ENCODE data around the gene ATP5F1D. TPM values are rescaled to one million over a fixed set of nuclear protein-coding genes. Genes with fewer than 3 reads are reported as not detected.
A peak's percentile ranks its signal among the peaks of the same experiment; 100 is the strongest.

Gene ATP5F1D
- total RNA-seq, 1 experiment from 2014 or later = 157 TPM

GRCh38 chr19:1267477-1268225 lies 26.1 kb downstream of the ATP5F1D start:
- Histone ChIP-seq H2AFZ (no peak overlapping the region), H3K4me2 (peak overlapping the region; percentile 78), H3K79me2 (ENCODE audit: low read depth) (peaks cover 30% of the 10 kb centered on the region), H3K9me3 (ENCODE audit: insufficient read depth, low read depth) (no peaks in the 10 kb centered on the region), H3K4me3 (peak overlapping the region; percentile 59; the same call in 1 of the 2 replicates), H3K9me2 (ENCODE audit: insufficient read depth) (no peaks in the 10 kb centered on the region), H3K4me1 (replicated peaks; ENCODE audit: insufficient read depth) (peaks cover 46% of the 10 kb centered on the region), H3K27ac (no peak overlapping the region), H4K20me1 (ENCODE audit: insufficient read depth) (peaks cover 4% of the 10 kb centered on the region; the same call in 1 of the 2 replicates), H3F3A (ENCODE audit: insufficient read depth, low read depth) (peaks cover 39% of the 10 kb centered on the region; the same call in 1 of the 2 replicates), H3K36me3 (ENCODE audit: low read depth) (peaks cover 6% of the 10 kb centered on the region; the same call in 1 of the 2 replicates), H3K27me3 (ENCODE audit: insufficient read depth, low read depth) (no peaks in the 10 kb centered on the region)
- TF ChIP-seq CTCF (conservative IDR thresholded peaks at IDR 0.05) (no peak), EZH2 (IDR thresholded peaks at IDR 0.05; ENCODE audit: low read depth) (no peak)
- intact Hi-C loops (cut with micrococcal nuclease; ENCODE audit: unreplicated experiment) = loop anchor here (2.0 kb wide), 1 partner anchor 15 kb away; no protein-coding TSS in a partner anchor
- ChIA-PET CTCF (interaction anchor here (5.0 kb wide), 1 partner anchor 23 kb away, joined by 76 read pairs; no protein-coding TSS in a partner anchor), POLR2A (ENCODE audit: unreplicated experiment) (no interaction called here)
- no peak for DNase-seq
- no TSS peak for BruUV-seq (replicated peaks)

DNA sequence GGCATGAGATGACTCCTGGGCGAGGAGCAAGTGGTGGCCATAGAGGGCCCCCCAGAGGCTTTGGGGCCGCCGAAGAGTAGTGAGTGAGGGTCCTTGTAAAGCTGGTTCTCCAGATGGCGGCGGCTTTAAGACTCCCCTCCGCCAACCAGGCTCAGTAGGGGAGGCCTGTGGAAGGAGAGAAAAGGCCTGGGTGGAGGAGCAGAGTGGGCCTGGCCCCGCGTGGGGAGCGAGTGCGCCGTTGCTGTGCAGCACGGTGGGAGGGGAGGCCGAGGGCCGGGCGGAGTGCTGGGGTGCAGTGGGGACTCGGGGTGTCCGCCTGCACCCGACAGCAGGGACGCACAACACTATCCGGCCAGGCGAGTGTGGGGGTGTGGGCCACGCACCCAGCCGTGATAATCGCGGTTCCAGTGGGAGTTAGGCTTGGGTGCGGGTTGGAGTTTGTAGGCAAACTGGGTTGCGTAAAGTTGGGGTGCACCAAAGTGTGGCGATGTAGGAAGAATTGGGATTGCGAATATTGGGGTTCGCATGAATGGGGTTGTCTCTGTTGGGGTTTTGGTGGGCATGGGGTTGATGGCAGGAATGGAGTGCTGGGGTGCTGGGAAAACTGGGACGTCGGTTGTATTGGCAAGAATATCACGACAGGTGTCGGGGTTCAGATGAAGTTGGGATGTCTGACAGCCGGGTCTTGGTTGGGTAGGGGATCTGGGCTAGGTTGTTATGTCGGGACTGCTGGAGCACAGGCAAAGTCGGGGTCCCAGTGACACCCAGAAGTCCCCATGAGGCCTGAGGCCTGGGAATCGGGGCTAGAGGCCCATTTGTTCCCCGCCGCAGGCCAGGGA lies 26.9 kb downstream of the ATP5F1D start:
- H3F3A ChIP-seq (ENCODE audit: insufficient read depth, low read depth) = peaks cover 38% of the 10 kb centered on the region
- BruUV-seq (replicated peaks) = no TSS peak
- no peak for DNase-seq
- H3K79me2 ChIP-seq (ENCODE audit: low read depth) = peaks cover 38% of the 10 kb centered on the region
- H3K27me3 ChIP-seq (ENCODE audit: insufficient read depth, low read depth) = no peaks in the 10 kb centered on the region
- ChIA-PET CTCF (interaction anchor here (0.6 to 5.0 kb wide), 3 partner anchors 16 to 187 kb away, joined by 4 to 76 read pairs (median 5); no protein-coding TSS in a partner anchor), POLR2A (ENCODE audit: unreplicated experiment) (interaction anchor here (0.5 to 1.3 kb wide), 24 partner anchors 9 to 1267 kb away, joined by 3 to 23 read pairs (median 4); partner anchors contain the start of genes ABCA7, GPX4 and REEP6)
- H3K27ac ChIP-seq = no peak overlapping the region
- H3K4me2 ChIP-seq = peak overlapping the region; percentile 63
- peaks cover 8% of the 10 kb centered on the region; the same call in 1 of the 2 replicates for H4K20me1 ChIP-seq (ENCODE audit: insufficient read depth)
- peaks cover 46% of the 10 kb centered on the region for H3K4me1 ChIP-seq (replicated peaks; ENCODE audit: insufficient read depth)
- H3K36me3 ChIP-seq (ENCODE audit: low read depth) = peaks cover 7% of the 10 kb centered on the region; the same call in 1 of the 2 replicates
- intact Hi-C loops (cut with micrococcal nuclease; ENCODE audit: unreplicated experiment) = no loop called here
- peak overlapping the region; percentile 67; the same call in 1 of the 2 replicates for H3K4me3 ChIP-seq
- H3K9me3 ChIP-seq (ENCODE audit: insufficient read depth, low read depth) = no peaks in the 10 kb centered on the region
- no peaks in the 10 kb centered on the region for H3K9me2 ChIP-seq (ENCODE audit: insufficient read depth)
- no peak overlapping the region for H2AFZ ChIP-seq
- TF ChIP-seq EZH2 (IDR thresholded peaks at IDR 0.05; ENCODE audit: low read depth) (no peak), CTCF (conservative IDR thresholded peaks at IDR 0.05) (no peak)

DNA sequence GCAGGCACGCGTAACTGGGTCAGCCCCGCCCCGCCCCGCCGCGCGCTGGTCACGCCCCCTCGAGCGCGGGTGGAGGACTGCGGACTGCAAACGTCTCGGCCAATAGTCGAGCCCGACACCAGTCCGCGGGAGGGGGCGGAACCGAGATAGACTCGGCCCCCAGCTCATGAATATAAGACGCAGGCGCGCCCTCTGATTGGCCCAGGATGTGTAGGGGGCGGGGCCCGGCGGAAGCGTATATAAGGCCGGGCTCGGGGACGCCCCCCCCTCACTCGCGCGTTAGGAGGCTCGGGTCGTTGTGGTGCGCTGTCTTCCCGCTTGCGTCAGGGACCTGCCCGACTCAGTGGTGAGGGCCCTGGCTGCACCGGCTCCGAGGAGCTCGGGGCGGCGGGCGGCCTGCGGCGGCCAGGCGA lies 27.5 kb downstream of the ATP5F1D start, which contains the start of gene CIRBP:
Gene CIRBP, plus strand, starts transcription at position 268 of the 413 bp plus-strand sequence. CDS start 1,602 bp downstream, outside the sequence.
- intact Hi-C loops (cut with micrococcal nuclease; ENCODE audit: unreplicated experiment) = no loop called here
- peaks cover 51% of the 10 kb centered on the region for H3K4me1 ChIP-seq (replicated peaks; ENCODE audit: insufficient read depth)

More for the DNA sequence above, 27.5 kb downstream of the ATP5F1D start, which contains the start of gene CIRBP:
- Histone ChIP-seq H2AFZ (no peak within 1 kb of the TSS), H3K4me2 (peak within 1 kb of the TSS; percentile 84), H3K36me3 (ENCODE audit: low read depth) (peaks cover 11% of the 10 kb centered on the region; the same call in 1 of the 2 replicates), H3K27me3 (ENCODE audit: insufficient read depth, low read depth) (no peaks in the 10 kb centered on the region), H3F3A (ENCODE audit: insufficient read depth, low read depth) (peaks cover 43% of the 10 kb centered on the region), H3K27ac (peak within 1 kb of the TSS; percentile 82), H4K20me1 (ENCODE audit: insufficient read depth) (peaks cover 12% of the 10 kb centered on the region), H3K4me3 (peak within 1 kb of the TSS; percentile 67), H3K79me2 (ENCODE audit: low read depth) (peaks cover 44% of the 10 kb centered on the region), H3K9me3 (ENCODE audit: insufficient read depth, low read depth) (no peaks in the 10 kb centered on the region), H3K9me2 (ENCODE audit: insufficient read depth) (no peaks in the 10 kb centered on the region)
- BruUV-seq (replicated peaks) = no TSS peak
- ChIA-PET POLR2A (ENCODE audit: unreplicated experiment) (interaction anchor here (0.5 to 1.3 kb wide), 25 partner anchors 9 to 1266 kb away, joined by 3 to 23 read pairs (median 5); partner anchors contain the start of genes ABCA7, GPX4 and REEP6), CTCF (interaction anchor here (0.6 to 5.0 kb wide), 3 partner anchors 16 to 187 kb away, joined by 4 to 76 read pairs (median 5); no protein-coding TSS in a partner anchor)
- DNase-seq = peak; percentile 90 to 97
- no peak for TF ChIP-seq CTCF (conservative IDR thresholded peaks at IDR 0.05)
- no peak for TF ChIP-seq EZH2 (IDR thresholded peaks at IDR 0.05; ENCODE audit: low read depth)
